Ascending aorta (tissue), 2 donors: ENCODE data around the gene PIGV. TPM values are rescaled to one million over a fixed set of nuclear protein-coding genes. Genes with fewer than 3 reads are reported as not detected.

Source experiments
- DNase-seq, 2 donors: peaks; one replicate each; pipeline ENCODE4 v3.0.0-alpha.2; 2019; ENCODE audit warnings: low spot score in 2 of 2
- H3K27ac ChIP-seq, 2 donors: fragments of 200-600 bp; sonication (generic); one replicate each; pipeline ENCODE4 v1.5.1; 2016 to 2017; ENCODE audit warnings: mild to moderate bottlenecking in 1 of 2
- H3K27me3 ChIP-seq: fragments of 200-600 bp; sonication (generic); one replicate; pipeline ENCODE4 v1.5.1; 2017
- H3K36me3 ChIP-seq, 2 donors: fragments of 200-600 bp; sonication (generic); one replicate each; pipeline ENCODE4 v1.5.1; 2016
- H3K4me1 ChIP-seq, 2 donors: fragments of 200-600 bp; sonication (generic); one replicate each; pipeline ENCODE4 v1.5.1; 2016 to 2017; ENCODE audit warnings: mild to moderate bottlenecking in 1 of 2
- H3K4me3 ChIP-seq, 2 donors: fragments of 200-600 bp; sonication (generic); one replicate each; pipeline ENCODE4 v1.5.1; 2016 to 2017; ENCODE audit warnings: mild to moderate bottlenecking in 1 of 2
- H3K9me3 ChIP-seq, 2 donors: fragments of 200-600 bp; sonication (generic); one replicate each; pipeline ENCODE4 v1.5.1; 2016
- CTCF ChIP-seq, 3 experiments: fragments of 200-600 bp in 2 of 3; fragments of 450-650 bp in 1 of 3; sonication (generic) in 2 of 3; IDR thresholded peaks; one replicate each; pipeline ENCODE4 v1.5.1; 2016 to 2019; ENCODE audit warnings: antibody characterized with exemption in 3 of 3, mild to moderate bottlenecking in 1 of 3, moderate library complexity in 1 of 3
- intact Hi-C: fragments of 100-400 bp; cut with DNase I; formaldehyde crosslinking; loops from one replicate; pipeline ENCODE4 v1.15.1; 2023
- total RNA-seq: library from RNA; depleted of rRNA; stranded (reverse); fragments of >200 nt; gene quantifications from one replicate; pipeline ENCODE4 v1.1.0, GENCODE V29; 2016

The PIGV gene
- total RNA-seq, 1 donor from 2014 or later = 8.8 TPM

GRCh38 chr1:26785611-26786436 lies 1.9 kb upstream of the PIGV start:
- intact Hi-C loops = loop anchor here (2.0 to 5.0 kb wide), 2 partner anchors 13 to 44 kb away; no protein-coding TSS in a partner anchor
- Histone ChIP-seq H3K27ac (peak overlapping the region; percentile 98 to 99), H3K27me3 (no peaks in the 10 kb centered on the region), H3K9me3 (no peaks in the 10 kb centered on the region), H3K4me3 (peak overlapping the region in 1 of 2 donors; percentile 74), H3K4me1 (peaks cover 9 to 25% of the 10 kb centered on the region in 2 donors), H3K36me3 (peaks cover 8 to 13% of the 10 kb centered on the region in 2 donors)
- no peak for TF ChIP-seq CTCF (IDR thresholded peaks at IDR 0.05)
- no peak for DNase-seq

- DNase-seq = peak in 1 of 2 donors; percentile 85
- H3K4me1 ChIP-seq = peaks cover 9 to 25% of the 10 kb centered on the region in 2 donors
- intact Hi-C loops = loop anchor here (1.0 to 5.0 kb wide), 3 partner anchors 14 to 63 kb away; no protein-coding TSS in a partner anchor
Observed at GRCh38 chr1:26786437-26787380, 1.0 kb upstream of the PIGV start.

DNA sequence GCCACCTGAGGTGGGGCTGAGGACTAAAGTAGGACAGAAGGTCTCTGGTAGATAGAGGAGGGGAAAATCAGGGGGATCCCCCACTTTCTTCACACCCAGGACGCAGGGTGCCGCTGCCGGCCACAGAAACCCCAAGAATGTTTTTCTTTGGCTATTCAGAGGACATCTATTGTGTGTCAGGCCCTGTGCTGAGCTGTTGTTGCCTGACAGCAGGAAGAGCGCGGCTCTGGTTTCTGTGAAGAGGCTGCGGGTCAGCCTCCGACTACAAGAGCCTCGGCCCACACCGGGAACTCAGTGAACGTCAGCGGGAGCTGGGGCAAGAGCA lies 407 bp upstream of the PIGV start:
- Histone ChIP-seq H3K4me1 (peaks cover 9 to 25% of the 10 kb centered on the region in 2 donors), H3K9me3 (no peaks in the 10 kb centered on the region), H3K36me3 (peaks cover 0 to 6% of the 10 kb centered on the region in 2 donors), H3K4me3 (peak overlapping the region; percentile 60 to 74), H3K27ac (peak overlapping the region; percentile 98 to 99), H3K27me3 (no peaks in the 10 kb centered on the region)
- no peak for DNase-seq
- no peak for TF ChIP-seq CTCF (IDR thresholded peaks at IDR 0.05)
- intact Hi-C loops = loop anchor here (1.0 to 5.0 kb wide), 3 partner anchors 15 to 64 kb away; no protein-coding TSS in a partner anchor

More at GRCh38 chr1:26786437-26787380, 1.0 kb upstream of the PIGV start:
- H3K36me3 ChIP-seq = peaks cover 0 to 6% of the 10 kb centered on the region in 2 donors
- H3K27ac ChIP-seq = peak overlapping the region; percentile 98 to 99
- no peaks in the 10 kb centered on the region for H3K27me3 ChIP-seq
- peak overlapping the region; percentile 60 to 74 for H3K4me3 ChIP-seq
- no peaks in the 10 kb centered on the region for H3K9me3 ChIP-seq
- TF ChIP-seq CTCF (IDR thresholded peaks at IDR 0.05) = no peak

- intact Hi-C loops = loop anchor here (1.0 to 5.0 kb wide), 3 partner anchors 46 to 112 kb away; no protein-coding TSS in a partner anchor
- DNase-seq = peak in 1 of 2 donors; percentile 72
- Histone ChIP-seq H3K9me3 (no peaks in the 10 kb centered on the region), H3K27me3 (no peaks in the 10 kb centered on the region), H3K36me3 (no peaks in the 10 kb centered on the region), H3K27ac (peak overlapping the region; percentile 98 to 99), H3K4me1 (peaks cover 9 to 24% of the 10 kb centered on the region in 2 donors), H3K4me3 (peak overlapping the region; percentile 60 to 74)
- no peak for TF ChIP-seq CTCF (IDR thresholded peaks at IDR 0.05)
Observed at GRCh38 chr1:26788515-26788785, 700 bp downstream of the PIGV start.

DNA sequence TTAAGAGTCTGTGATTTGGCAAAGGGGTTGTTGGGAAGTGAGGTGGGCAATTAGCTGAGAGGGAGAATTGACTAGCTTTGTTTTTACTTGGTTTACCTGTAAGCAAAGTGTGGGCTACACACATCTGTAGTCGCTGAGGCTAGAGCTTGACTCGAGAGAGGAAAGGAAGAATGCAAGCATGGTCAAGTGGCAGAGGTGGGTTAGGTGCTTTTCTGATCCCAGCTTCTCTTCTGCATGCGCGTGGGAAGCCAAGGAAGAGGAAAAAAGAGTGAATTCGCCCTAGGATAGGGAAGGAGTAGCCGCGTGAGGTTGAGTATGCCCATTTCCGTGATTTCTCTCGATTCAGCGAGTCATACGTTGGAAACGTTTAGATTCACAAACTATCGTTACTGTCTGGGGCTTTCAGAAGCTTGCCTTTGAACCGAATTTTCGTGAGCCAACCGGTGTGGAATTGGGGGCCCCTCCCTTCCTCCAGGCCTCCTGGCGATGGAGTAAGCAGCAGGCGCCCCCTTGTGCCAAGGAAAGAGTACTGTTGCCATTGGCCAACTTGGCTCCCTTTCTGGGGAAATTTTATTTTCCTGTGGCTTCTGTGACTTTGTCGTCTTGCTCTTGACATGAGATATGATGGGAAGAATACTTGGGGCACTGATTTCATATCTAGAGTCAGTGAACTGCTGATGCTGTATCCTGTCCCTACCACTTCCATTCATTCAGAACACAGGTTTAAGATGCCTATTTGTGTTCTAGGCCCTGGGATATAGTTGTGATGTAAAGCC lies 1.3 kb downstream of the PIGV start:
- Histone ChIP-seq H3K4me3 (peak overlapping the region; percentile 60 to 74), H3K36me3 (peaks cover under 1 to 3% of the 10 kb centered on the region in 2 donors), H3K9me3 (no peaks in the 10 kb centered on the region), H3K27me3 (no peaks in the 10 kb centered on the region), H3K4me1 (peaks cover 9 to 18% of the 10 kb centered on the region in 2 donors), H3K27ac (peak overlapping the region; percentile 98 to 99)
- peak; percentile 91 to 97 (median 96) for TF ChIP-seq CTCF (IDR thresholded peaks at IDR 0.05)
- intact Hi-C loops = loop anchor here (1.0 to 5.0 kb wide), 5 partner anchors 47 to 289 kb away; no protein-coding TSS in a partner anchor
- DNase-seq = peak; percentile 45 to 94
